GM18868 (cell line): Measurements from ENCODE around the gene PMM2.
"Not testable (repeated sequence)": the region's sequence is repeated elsewhere in the genome, so short reads cannot be mapped to it uniquely, and the experiment has no call there.

Experiments used
- ATAC-seq: cut with Tn5 transposase; IDR thresholded peaks from one replicate; pipeline ENCODE4 v1.9.1; 2021; ENCODE audit warnings: mild to moderate bottlenecking, moderate library complexity; ENCODE audit not compliant: unreplicated experiment

The PMM2 gene

GRCh38 chr16:8797364-8798173 lies at the start of gene PMM2, which contains the start of gene TMEM186:
PMM2 (plus strand) TSS chr16:8797839; CDS start chr16:8797883, 44 bp downstream.
TMEM186 (minus strand) TSS chr16:8797639; CDS start chr16:8797614, 25 bp downstream.
- ATAC-seq: peak; percentile 97

GRCh38 chr16:8748944-8749343 lies 48.7 kb upstream of the PMM2 start:
- ATAC-seq: not testable (repeated sequence)

- ATAC-seq: no peak
Measured at GRCh38 chr16:8751481-8752311, 45.9 kb upstream of the PMM2 start.

GRCh38 chr16:8752706-8753105 lies 44.9 kb upstream of the PMM2 start:
- no peak for ATAC-seq

- no peak for ATAC-seq
Measured at GRCh38 chr16:8753416-8754054, 44.1 kb upstream of the PMM2 start.

GRCh38 chr16:8756755-8757154 lies 40.9 kb upstream of the PMM2 start:
- no peak for ATAC-seq

GRCh38 chr16:8758022-8758421 lies 39.6 kb upstream of the PMM2 start:
- no peak for ATAC-seq

GRCh38 chr16:8760021-8760420 lies 37.6 kb upstream of the PMM2 start:
- ATAC-seq: no peak

GRCh38 chr16:8761078-8761477 lies 36.6 kb upstream of the PMM2 start:
- no peak for ATAC-seq

- no peak for ATAC-seq
Measured at GRCh38 chr16:8762254-8762653, 35.4 kb upstream of the PMM2 start.

- no peak for ATAC-seq
Measured at GRCh38 chr16:8763083-8763482, 34.6 kb upstream of the PMM2 start.

GRCh38 chr16:8763899-8764298 lies 33.7 kb upstream of the PMM2 start:
- ATAC-seq: no peak

- ATAC-seq: no peak
Measured at GRCh38 chr16:8764525-8765250, 33.0 kb upstream of the PMM2 start.

GRCh38 chr16:8767176-8767575 lies 30.5 kb upstream of the PMM2 start:
- ATAC-seq: no peak

- no peak for ATAC-seq
Measured at GRCh38 chr16:8768283-8768682, 29.4 kb upstream of the PMM2 start.

GRCh38 chr16:8768692-8769091 lies 28.9 kb upstream of the PMM2 start:
- ATAC-seq: no peak

GRCh38 chr16:8773537-8773936 lies 24.1 kb upstream of the PMM2 start:
- ATAC-seq: no peak

GRCh38 chr16:8774208-8774607 lies 23.4 kb upstream of the PMM2 start:
- ATAC-seq: no peak

- ATAC-seq: no peak
Measured at GRCh38 chr16:8775359-8775758, 22.3 kb upstream of the PMM2 start.

GRCh38 chr16:8776129-8776584 lies 21.5 kb upstream of the PMM2 start:
- no peak for ATAC-seq

GRCh38 chr16:8777217-8777616 lies 20.4 kb upstream of the PMM2 start:
- ATAC-seq: no peak
